Mesothelial cell of epicardium (in vitro differentiated cells): Measurements from ENCODE around the gene ENDOD1. TPM values are rescaled to one million over a fixed set of nuclear protein-coding genes. Genes with fewer than 3 reads are reported as not detected.
A peak's percentile ranks its signal among the peaks of the same experiment; 100 is the strongest.

Source experiments
- DNase-seq, 2 experiments: peaks; one replicate each; pipeline ENCODE4 v3.0.0; 2021; ENCODE audit warnings: low spot score in 2 of 2; ENCODE audit not compliant: unreplicated experiment in 2 of 2
- H3K27ac Mint-ChIP-seq: 2 replicates; pipeline ENCODE4 v1.8.0; 2021; ENCODE audit warnings: mixed read lengths
- H3K27me3 Mint-ChIP-seq: 2 replicates; pipeline ENCODE4 v1.8.0; 2021; ENCODE audit warnings: low read depth, mixed read lengths
- H3K36me3 Mint-ChIP-seq: 2 replicates; pipeline ENCODE4 v1.8.0; 2021; ENCODE audit warnings: mixed read lengths
- H3K4me1 Mint-ChIP-seq: 2 replicates; pipeline ENCODE4 v1.8.0; 2021; ENCODE audit warnings: mixed read lengths
- H3K4me3 Mint-ChIP-seq: 2 replicates; pipeline ENCODE4 v1.8.0; 2021; ENCODE audit warnings: mild to moderate bottlenecking, moderate library complexity, mixed read lengths
- H3K9me3 Mint-ChIP-seq: 2 replicates; pipeline ENCODE4 v1.8.0; 2021; ENCODE audit warnings: mixed read lengths
- CTCF ChIP-seq: fragments of 200-600 bp; sonication (generic); IDR thresholded peaks from one replicate; pipeline ENCODE4 v1.5.0; 2021; ENCODE audit warnings: antibody characterized with exemption; ENCODE audit not compliant: unreplicated experiment
- total RNA-seq: library from RNA; stranded (reverse); gene quantifications from 3 replicates; pipeline ENCODE4 v1.2.1, GENCODE V29; 2021

ENDOD1 gene
- total RNA-seq, 1 donor from 2014 or later, result 7.6 TPM

- TF ChIP-seq CTCF, result no peak
- H3K4me1 Mint-ChIP-seq, result peaks cover 12% of the 10 kb centered on the region
- H3K27ac Mint-ChIP-seq, result peak overlapping the region; percentile 41
- DNase-seq, result no peak
- no peaks in the 10 kb centered on the region for H3K36me3 Mint-ChIP-seq
- no peaks in the 10 kb centered on the region for H3K27me3 Mint-ChIP-seq
- no peak overlapping the region for H3K4me3 Mint-ChIP-seq
- H3K9me3 Mint-ChIP-seq, result peaks cover 3% of the 10 kb centered on the region
Observed at GRCh38 chr11:95163106-95163505, 73.5 kb downstream of the ENDOD1 start.

- H3K4me1 Mint-ChIP-seq, result peaks cover 12% of the 10 kb centered on the region
- DNase-seq, result no peak
- no peak overlapping the region for H3K27ac Mint-ChIP-seq
- H3K27me3 Mint-ChIP-seq, result no peaks in the 10 kb centered on the region
- TF ChIP-seq CTCF, result no peak
- H3K9me3 Mint-ChIP-seq, result no peaks in the 10 kb centered on the region
- peaks cover 5% of the 10 kb centered on the region for H3K36me3 Mint-ChIP-seq
- H3K4me3 Mint-ChIP-seq, result no peak overlapping the region
Observed at GRCh38 chr11:95165638-95166037, 76.0 kb downstream of the ENDOD1 start.

- Mint-ChIP-seq H3K4me1 (peaks cover 12% of the 10 kb centered on the region), H3K27me3 (no peaks in the 10 kb centered on the region), H3K9me3 (no peaks in the 10 kb centered on the region), H3K27ac (no peak overlapping the region), H3K4me3 (no peak overlapping the region), H3K36me3 (peaks cover 5% of the 10 kb centered on the region)
- no peak for DNase-seq
- no peak for TF ChIP-seq CTCF
Observed at GRCh38 chr11:95166781-95167180, 77.1 kb downstream of the ENDOD1 start.

GRCh38 chr11:95170294-95170693 is 80.6 kb downstream of the ENDOD1 start:
- H3K27ac Mint-ChIP-seq, result no peak overlapping the region
- H3K4me1 Mint-ChIP-seq, result peaks cover 4% of the 10 kb centered on the region
- no peaks in the 10 kb centered on the region for H3K27me3 Mint-ChIP-seq
- no peak for TF ChIP-seq CTCF
- no peak for DNase-seq
- H3K9me3 Mint-ChIP-seq, result no peaks in the 10 kb centered on the region
- no peak overlapping the region for H3K4me3 Mint-ChIP-seq
- peaks cover 14% of the 10 kb centered on the region for H3K36me3 Mint-ChIP-seq

- Mint-ChIP-seq H3K4me3 (no peak overlapping the region), H3K27ac (peak overlapping the region; percentile 26), H3K9me3 (no peaks in the 10 kb centered on the region), H3K4me1 (no peaks in the 10 kb centered on the region), H3K27me3 (no peaks in the 10 kb centered on the region), H3K36me3 (peaks cover 37% of the 10 kb centered on the region)
- no peak for DNase-seq
- no peak for TF ChIP-seq CTCF
Observed at GRCh38 chr11:95175818-95176380, 86.3 kb downstream of the ENDOD1 start.

Other genes with a start within 250 kb of the ENDOD1 start
- 64.9 to 71.8 TPM (median 66.9 TPM) in 3 replicates for gene CWC15, start 116.3 kb upstream of the ENDOD1 start, total RNA-seq
- gene KDM4D, start 116.1 kb upstream of the ENDOD1 start, total RNA-seq, result 2.0 to 2.6 TPM (median 2.2 TPM) in 3 replicates
- not detected in 3 replicates for gene KDM4E, start 64.6 kb upstream of the ENDOD1 start, total RNA-seq
- gene KDM4F, start 40.4 kb upstream of the ENDOD1 start, total RNA-seq, result not detected in 3 replicates
- 33.3 to 37.1 TPM (median 35.0 TPM) in 3 replicates for gene SRSF8, start 22.9 kb upstream of the ENDOD1 start, total RNA-seq
- gene SESN3, start 141.4 kb downstream of the ENDOD1 start, total RNA-seq, result 118 to 130 TPM (median 123 TPM) in 3 replicates